ENCODE data around the gene MOXD1. TPM values are rescaled to one million over a fixed set of nuclear protein-coding genes. Genes with fewer than 3 reads are reported as not detected.

MOXD1 gene
- total RNA-seq, 2 experiments from 2014 or later = not detected

GRCh38 chr6:132391391-132392269, 9.6 kb downstream of the MOXD1 start:
- no peak overlapping the region for H3K27ac Mint-ChIP-seq
- no peak for DNase-seq
- ChIA-PET POLR2A (no interaction called here), CTCF (interaction anchor here (1.3 to 2.0 kb wide), 2 partner anchors 111 to 112 kb away, joined by 3 to 7 read pairs; no protein-coding TSS in a partner anchor)
- H3K4me1 Mint-ChIP-seq = no peaks in the 10 kb centered on the region
- H3K27me3 Mint-ChIP-seq = peaks cover 37% of the 10 kb centered on the region
- peaks cover 8% of the 10 kb centered on the region for H3K9me3 Mint-ChIP-seq
- H3K4me3 Mint-ChIP-seq = no peak overlapping the region
- H3K36me3 Mint-ChIP-seq (ENCODE audit: low read depth) = no peaks in the 10 kb centered on the region

DNA sequence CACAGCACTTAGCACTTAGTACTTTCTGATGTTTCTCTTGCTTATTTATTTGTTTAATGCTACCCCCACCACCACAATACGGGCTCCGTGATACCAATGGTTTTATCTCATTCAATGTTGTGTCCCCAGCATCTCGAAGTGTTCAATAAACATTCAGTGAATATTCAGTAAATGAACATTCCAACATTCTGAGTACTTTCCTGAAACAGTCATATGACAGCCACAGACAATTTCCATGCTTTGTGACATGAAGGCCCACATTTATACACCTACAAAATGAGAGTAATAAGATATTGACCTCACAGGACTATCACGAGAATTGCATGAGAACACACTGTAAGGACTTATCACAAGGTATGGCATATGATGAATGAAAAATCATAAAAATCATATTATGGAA, 10.8 kb downstream of the MOXD1 start:
- Mint-ChIP-seq H3K4me1 (no peaks in the 10 kb centered on the region), H3K9me3 (peaks cover 8% of the 10 kb centered on the region), H3K27me3 (peaks cover 27% of the 10 kb centered on the region), H3K27ac (no peak overlapping the region), H3K36me3 (ENCODE audit: low read depth) (no peaks in the 10 kb centered on the region), H3K4me3 (no peak overlapping the region)
- ChIA-PET POLR2A (no interaction called here), CTCF (interaction anchor here (2.0 kb wide), 1 partner anchor 111 kb away, joined by 7 read pairs; no protein-coding TSS in a partner anchor)
- DNase-seq = no peak

GRCh38 chr6:132390017-132390416, 11.3 kb downstream of the MOXD1 start:
- H3K27me3 Mint-ChIP-seq = peaks cover 24% of the 10 kb centered on the region
- no peak for DNase-seq
- no peak overlapping the region for H3K4me3 Mint-ChIP-seq
- H3K9me3 Mint-ChIP-seq = peaks cover 8% of the 10 kb centered on the region
- no peaks in the 10 kb centered on the region for H3K4me1 Mint-ChIP-seq
- CTCF ChIA-PET = interaction anchor here (2.0 kb wide), 1 partner anchor 110 kb away, joined by 7 read pairs; no protein-coding TSS in a partner anchor
- H3K36me3 Mint-ChIP-seq (ENCODE audit: low read depth) = no peaks in the 10 kb centered on the region
- POLR2A ChIA-PET = no interaction called here
- H3K27ac Mint-ChIP-seq = no peak overlapping the region

DNA sequence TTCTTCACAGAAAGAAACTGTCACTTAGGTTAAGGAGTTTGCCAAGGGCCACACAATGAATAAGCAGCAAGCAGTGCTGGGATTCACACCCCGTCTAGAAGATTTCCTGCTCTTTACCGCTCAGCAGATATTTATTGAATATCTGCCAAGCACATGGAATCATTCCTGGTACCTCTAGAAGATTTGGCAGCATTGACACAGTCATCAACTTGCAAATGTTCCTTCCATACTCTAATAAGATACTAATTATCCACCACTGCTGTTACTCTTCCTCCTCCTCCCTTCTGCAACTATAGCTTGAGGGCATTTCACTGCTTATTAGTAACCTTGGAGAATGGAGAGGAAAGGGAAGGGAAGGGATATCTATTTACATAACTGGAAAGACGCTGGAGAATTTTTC, 13.0 kb downstream of the MOXD1 start:
- no peak for DNase-seq
- Mint-ChIP-seq H3K36me3 (ENCODE audit: low read depth) (no peaks in the 10 kb centered on the region), H3K4me1 (no peaks in the 10 kb centered on the region), H3K9me3 (peaks cover 3% of the 10 kb centered on the region), H3K4me3 (no peak overlapping the region), H3K27me3 (peaks cover 16% of the 10 kb centered on the region), H3K27ac (no peak overlapping the region)
- POLR2A ChIA-PET = no interaction called here
- CTCF ChIA-PET = no interaction called here

GRCh38 chr6:132382630-132383175, 18.6 kb downstream of the MOXD1 start:
- no peak overlapping the region for H3K4me3 Mint-ChIP-seq
- CTCF ChIA-PET = no interaction called here
- H3K36me3 Mint-ChIP-seq (ENCODE audit: low read depth) = no peaks in the 10 kb centered on the region
- POLR2A ChIA-PET = no interaction called here
- H3K27ac Mint-ChIP-seq = no peak overlapping the region
- H3K9me3 Mint-ChIP-seq = no peaks in the 10 kb centered on the region
- DNase-seq = no peak
- no peaks in the 10 kb centered on the region for H3K4me1 Mint-ChIP-seq
- peaks cover 15% of the 10 kb centered on the region for H3K27me3 Mint-ChIP-seq

DNA sequence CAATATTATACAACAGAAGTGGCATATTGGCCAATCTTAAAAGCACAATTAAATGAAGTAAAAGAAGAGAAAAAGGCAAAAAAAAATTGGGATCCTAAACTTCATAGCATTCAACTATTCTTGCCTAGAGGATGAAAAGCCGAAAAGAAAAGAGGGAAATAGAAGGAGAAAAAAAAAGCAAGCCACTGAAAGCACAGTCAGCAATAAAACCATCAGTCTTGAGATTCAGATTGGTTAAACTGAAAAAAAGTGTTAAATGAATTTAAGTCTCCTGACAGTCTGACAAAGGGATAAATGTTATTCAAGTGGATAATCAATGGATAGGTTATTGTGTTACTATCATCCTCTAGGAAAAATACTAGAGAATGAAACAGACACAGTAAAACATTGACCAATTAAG, 19.9 kb downstream of the MOXD1 start:
- ChIA-PET POLR2A (no interaction called here), CTCF (no interaction called here)
- DNase-seq = no peak
- Mint-ChIP-seq H3K27me3 (peaks cover 15% of the 10 kb centered on the region), H3K4me1 (no peaks in the 10 kb centered on the region), H3K9me3 (no peaks in the 10 kb centered on the region), H3K27ac (no peak overlapping the region), H3K4me3 (no peak overlapping the region), H3K36me3 (ENCODE audit: low read depth) (no peaks in the 10 kb centered on the region)

DNA sequence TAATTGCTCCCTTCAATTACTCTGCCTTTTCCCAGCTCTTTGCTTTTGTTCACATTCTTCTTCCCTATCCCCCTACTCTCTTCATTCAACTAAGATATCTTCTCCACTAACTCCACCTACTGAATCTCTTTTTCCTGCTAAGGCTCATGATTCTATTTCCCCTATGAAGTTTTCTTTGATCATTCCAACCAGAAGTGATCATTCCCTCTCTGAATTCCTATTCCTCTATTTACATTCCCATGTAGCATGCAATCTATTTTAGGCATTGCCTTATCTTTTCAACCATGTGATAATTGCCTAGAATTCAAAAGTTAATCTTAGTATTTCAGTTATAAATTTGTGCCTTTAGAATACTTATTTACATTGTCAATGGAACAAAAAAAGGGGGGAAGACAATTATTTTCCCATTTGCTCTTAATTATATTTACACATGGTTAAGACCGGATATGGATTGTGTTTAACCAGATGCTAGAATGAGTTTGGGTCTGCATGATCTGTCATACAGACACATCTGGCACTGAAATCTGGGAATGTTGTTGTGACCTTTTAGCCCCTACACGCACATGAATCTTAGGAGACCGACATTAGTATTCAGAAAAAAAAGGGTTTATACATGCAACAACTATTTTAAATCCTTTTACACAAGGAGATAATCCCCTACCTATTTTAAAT, 20.8 kb downstream of the MOXD1 start:
- CTCF ChIA-PET = no interaction called here
- POLR2A ChIA-PET = no interaction called here
- Mint-ChIP-seq H3K36me3 (ENCODE audit: low read depth) (no peaks in the 10 kb centered on the region), H3K27me3 (peaks cover 16% of the 10 kb centered on the region), H3K4me1 (no peaks in the 10 kb centered on the region), H3K4me3 (no peak overlapping the region), H3K27ac (no peak overlapping the region), H3K9me3 (no peaks in the 10 kb centered on the region)
- no peak for DNase-seq

GRCh38 chr6:132369526-132369925, 31.7 kb downstream of the MOXD1 start:
- POLR2A ChIA-PET = no interaction called here
- CTCF ChIA-PET = no interaction called here
- Mint-ChIP-seq H3K4me3 (no peak overlapping the region), H3K4me1 (peaks cover 11% of the 10 kb centered on the region), H3K27ac (no peak overlapping the region), H3K36me3 (ENCODE audit: low read depth) (no peaks in the 10 kb centered on the region), H3K27me3 (peaks cover 35% of the 10 kb centered on the region), H3K9me3 (no peaks in the 10 kb centered on the region)
- no peak for DNase-seq

- POLR2A ChIA-PET = no interaction called here
- H3K36me3 Mint-ChIP-seq (ENCODE audit: low read depth) = no peaks in the 10 kb centered on the region
- CTCF ChIA-PET = no interaction called here
- peaks cover 34% of the 10 kb centered on the region for H3K27me3 Mint-ChIP-seq
- peaks cover 13% of the 10 kb centered on the region for H3K4me1 Mint-ChIP-seq
- no peaks in the 10 kb centered on the region for H3K9me3 Mint-ChIP-seq
- no peak overlapping the region for H3K4me3 Mint-ChIP-seq
- H3K27ac Mint-ChIP-seq = no peak overlapping the region
- no peak for DNase-seq
Observed at GRCh38 chr6:132368916-132369481, 32.3 kb downstream of the MOXD1 start.

GRCh38 chr6:132365281-132365907, 35.9 kb downstream of the MOXD1 start:
- Mint-ChIP-seq H3K36me3 (ENCODE audit: low read depth) (no peaks in the 10 kb centered on the region), H3K9me3 (no peaks in the 10 kb centered on the region), H3K27me3 (peaks cover 43% of the 10 kb centered on the region), H3K4me3 (no peak overlapping the region), H3K4me1 (peaks cover 13% of the 10 kb centered on the region), H3K27ac (no peak overlapping the region)
- DNase-seq = no peak
- ChIA-PET POLR2A (no interaction called here), CTCF (interaction anchor here (1.1 kb wide), 1 partner anchor 85 kb away, joined by 4 read pairs; no protein-coding TSS in a partner anchor)

DNA sequence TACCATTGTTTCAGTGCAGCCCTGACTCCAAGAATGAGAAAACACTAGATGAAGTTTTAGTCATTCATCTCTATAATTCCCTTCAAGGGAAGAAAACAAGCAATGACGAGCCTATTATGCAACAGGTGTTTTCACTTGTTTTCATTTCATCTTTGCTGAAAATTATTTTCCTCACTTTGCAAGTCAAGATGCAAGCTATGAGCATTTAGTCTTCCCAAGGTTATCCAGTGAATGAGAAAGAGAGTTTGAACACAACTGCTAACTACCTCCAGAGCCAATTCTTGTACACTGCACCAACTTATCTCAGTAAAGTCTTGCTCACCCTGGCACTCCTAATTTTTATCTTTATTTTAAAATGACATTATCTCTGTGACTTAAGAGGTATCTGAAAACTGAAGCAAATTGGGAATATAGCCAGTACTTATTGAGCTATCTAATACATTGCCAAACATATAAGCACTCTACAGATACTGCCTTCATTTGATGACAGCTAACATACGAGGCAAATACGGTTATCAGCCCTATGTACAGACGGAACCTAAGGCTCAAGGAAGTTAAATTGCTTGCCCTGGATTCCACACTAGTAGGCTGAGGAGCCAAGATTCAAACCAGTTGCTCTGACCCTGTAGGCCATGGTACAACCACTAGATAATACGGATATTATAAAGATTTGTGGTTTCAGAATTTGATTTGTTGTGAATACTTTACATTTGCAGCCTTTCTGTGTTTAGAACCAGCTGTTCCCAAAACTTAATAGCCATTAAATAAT, 36.8 kb downstream of the MOXD1 start:
- peaks cover 45% of the 10 kb centered on the region for H3K27me3 Mint-ChIP-seq
- H3K36me3 Mint-ChIP-seq (ENCODE audit: low read depth) = no peaks in the 10 kb centered on the region
- no peak overlapping the region for H3K27ac Mint-ChIP-seq
- ChIA-PET POLR2A (no interaction called here), CTCF (interaction anchor here (1.7 kb wide), 1 partner anchor 84 kb away, joined by 5 read pairs; no protein-coding TSS in a partner anchor)
- DNase-seq = no peak
- H3K4me1 Mint-ChIP-seq = peaks cover 13% of the 10 kb centered on the region
- H3K9me3 Mint-ChIP-seq = no peaks in the 10 kb centered on the region
- H3K4me3 Mint-ChIP-seq = no peak overlapping the region

- Mint-ChIP-seq H3K27ac (no peak overlapping the region), H3K4me1 (peaks cover 13% of the 10 kb centered on the region), H3K27me3 (peaks cover 35% of the 10 kb centered on the region), H3K4me3 (no peak overlapping the region), H3K36me3 (ENCODE audit: low read depth) (no peaks in the 10 kb centered on the region), H3K9me3 (no peaks in the 10 kb centered on the region)
- ChIA-PET POLR2A (no interaction called here), CTCF (no interaction called here)
- DNase-seq = no peak
Observed at GRCh38 chr6:132362442-132363185, 38.7 kb downstream of the MOXD1 start.
